MCF 10A (cell line): ENCODE measurements around the gene TENT4A. TPM values are rescaled to one million over a fixed set of nuclear protein-coding genes. Genes with fewer than 3 reads are reported as not detected.
A peak's percentile ranks its signal among the peaks of the same experiment; 100 is the strongest.
"Not testable (repeated sequence)": the region's sequence is repeated elsewhere in the genome, so short reads cannot be mapped to it uniquely, and the experiment has no call there.

Experiments used
- Bru-seq: library from RNA; stranded (reverse); fragments of 400-500 nt; gene quantifications from one replicate; lab custom pipeline; 2021; lab: Mats Ljungman, UMichigan
- BruChase-seq, 2 experiments: library from RNA; stranded (reverse); fragments of 400-500 nt; gene quantifications; one replicate each; lab custom pipeline; 2021; lab: Mats Ljungman, UMichigan
- BruUV-seq: library from RNA; stranded (reverse); fragments of 400-500 nt; replicated peaks from 2 replicates; lab custom pipeline; 2021; lab: Mats Ljungman, UMichigan
- CTCF ChIA-PET: fragments of 300-600 bp; sonication (Branson Sonifier 250); formaldehyde crosslinking; extraction: SDS; loops from one replicate; lab custom pipeline; 2021; ENCODE audit warnings: antibody characterized with exemption, inconsistent platforms; lab: Yijun Ruan, JAX
- POLR2A ChIA-PET: fragments of 300-600, 350-650 bp; sonication (Branson Sonifier 250); formaldehyde crosslinking; extraction: SDS; loops from one replicate; lab custom pipeline; 2020; ENCODE audit warnings: antibody characterized with exemption, inconsistent platforms; lab: Yijun Ruan, JAX
- DNase-seq: peaks from one replicate; pipeline ENCODE4 v3.0.0-alpha.2; 2018; ENCODE audit not compliant: unreplicated experiment
- H3K27ac Mint-ChIP-seq: one replicate; pipeline ENCODE4 v1.8.0; 2022; ENCODE audit warnings: mild to moderate bottlenecking, low read depth, mixed read lengths; ENCODE audit not compliant: unreplicated experiment
- H3K27me3 Mint-ChIP-seq: one replicate; pipeline ENCODE4 v1.8.0; 2022; ENCODE audit warnings: mixed read lengths; ENCODE audit not compliant: insufficient read depth, unreplicated experiment
- H3K36me3 Mint-ChIP-seq: one replicate; pipeline ENCODE4 v1.8.0; 2022; ENCODE audit warnings: mild to moderate bottlenecking, moderate library complexity, mixed read lengths; ENCODE audit not compliant: insufficient read depth, unreplicated experiment
- H3K4me1 Mint-ChIP-seq: one replicate; pipeline ENCODE4 v1.8.0; 2022; ENCODE audit warnings: mixed read lengths; ENCODE audit not compliant: insufficient read depth, unreplicated experiment
- H3K4me3 Mint-ChIP-seq: one replicate; pipeline ENCODE4 v1.8.0; 2022; ENCODE audit warnings: mild to moderate bottlenecking, moderate library complexity, mixed read lengths; ENCODE audit not compliant: unreplicated experiment
- H3K9me3 Mint-ChIP-seq: one replicate; pipeline ENCODE4 v1.8.0; 2022; ENCODE audit warnings: mixed read lengths; ENCODE audit not compliant: unreplicated experiment
- CTCF ChIP-seq: fragments of 200-600 bp; IDR thresholded peaks from one replicate; pipeline ENCODE4 v1.8.0; 2022; ENCODE audit warnings: antibody characterized with exemption, mild to moderate bottlenecking; ENCODE audit not compliant: unreplicated experiment
- intact Hi-C: fragments of 100-400 bp; cut with micrococcal nuclease; formaldehyde crosslinking; loops from 2 replicates; pipeline ENCODE4 v1.14.1; 2022
- long read RNA-seq: library from polyadenylated mRNA; stranded (forward); transcript quantifications from one replicate; pipeline ENCODE4 v2.0.0, GENCODE V29; 2022
- total RNA-seq: library from RNA; stranded (reverse); gene quantifications from 2 replicates; pipeline ENCODE4 v1.2.3, GENCODE V29; 2022

The TENT4A gene
- total RNA-seq (25.6 and 27.6 TPM in 2 replicates), Bru-seq, nascent RNA (percentile 85 among the genes with signal in this experiment), BruChase-seq, experiment 1, labeled RNA remaining after a 6-hour chase (percentile 87 among the genes with signal in this experiment), BruChase-seq, experiment 2, labeled RNA remaining after a 2-hour chase (percentile 94 among the genes with signal in this experiment)
- long read RNA-seq, full-length matches to known transcripts: 35 of 48 reads
- long read RNA-seq, partial matches to known transcripts: 8 of 48 reads
- long read RNA-seq, other reads (novel, unspliced or antisense): 5 of 48 reads

- no peaks in the 10 kb centered on the region for H3K27me3 Mint-ChIP-seq
- peak within 1 kb of the TSS; percentile 83 for H3K27ac Mint-ChIP-seq
- intact Hi-C loops: loop anchor here (5.0 kb wide), 1 partner anchor 36 kb away; no protein-coding TSS in a partner anchor
- no TSS peak for BruUV-seq
- peaks cover 30% of the 10 kb centered on the region for H3K4me1 Mint-ChIP-seq
- ChIA-PET CTCF (no interaction called here), POLR2A (interaction anchor here (0.6 to 2.7 kb wide), 11 partner anchors 9 to 1291 kb away, joined by 3 to 53 read pairs (median 4); partner anchors contain the start of genes ICE1, NSUN2 and SRD5A1)
- peaks cover 2% of the 10 kb centered on the region for H3K36me3 Mint-ChIP-seq
- H3K4me3 Mint-ChIP-seq: peak within 1 kb of the TSS; percentile 78
- no peak for DNase-seq
- TF ChIP-seq CTCF: no peak
- no peaks in the 10 kb centered on the region for H3K9me3 Mint-ChIP-seq
Observed at GRCh38 chr5:6713274-6714225, at the start of gene TENT4A. Gene TENT4A (plus strand): TSS chr5:6713432. CDS start chr5:6713984, 552 bp downstream.

GRCh38 chr5:6666762-6667161 is 46.5 kb upstream of the TENT4A start:
- intact Hi-C loops: no loop called here
- POLR2A ChIA-PET: interaction anchor here (0.6 to 1.0 kb wide), 2 partner anchors 31 to 59 kb away, joined by 3 read pairs; no protein-coding TSS in a partner anchor
- no peak overlapping the region for H3K27ac Mint-ChIP-seq

GRCh38 chr5:6667648-6668047 is 45.6 kb upstream of the TENT4A start:
- H3K4me3 Mint-ChIP-seq: no peak overlapping the region
- H3K4me1 Mint-ChIP-seq: no peaks in the 10 kb centered on the region
- H3K27ac Mint-ChIP-seq: no peak overlapping the region
- intact Hi-C loops: no loop called here
- H3K9me3 Mint-ChIP-seq: no peaks in the 10 kb centered on the region
- TF ChIP-seq CTCF: no peak
- peaks cover 23% of the 10 kb centered on the region for H3K36me3 Mint-ChIP-seq
- no peak for DNase-seq
- ChIA-PET POLR2A (interaction anchor here (0.8 to 1.0 kb wide), 2 partner anchors 28 to 32 kb away, joined by 3 to 4 read pairs; no protein-coding TSS in a partner anchor), CTCF (interaction anchor here (0.6 to 1.1 kb wide), 2 partner anchors 98 to 168 kb away, joined by 3 read pairs; no protein-coding TSS in a partner anchor)
- no peaks in the 10 kb centered on the region for H3K27me3 Mint-ChIP-seq
- BruUV-seq: no TSS peak

More at GRCh38 chr5:6666762-6667161, 46.5 kb upstream of the TENT4A start:
- no peaks in the 10 kb centered on the region for H3K27me3 Mint-ChIP-seq
- H3K4me1 Mint-ChIP-seq: no peaks in the 10 kb centered on the region
- H3K4me3 Mint-ChIP-seq: no peak overlapping the region
- no peaks in the 10 kb centered on the region for H3K9me3 Mint-ChIP-seq
- CTCF ChIA-PET: interaction anchor here (1.1 kb wide), 1 partner anchor 99 kb away, joined by 3 read pairs; no protein-coding TSS in a partner anchor
- H3K36me3 Mint-ChIP-seq: peaks cover 24% of the 10 kb centered on the region
- no peak for TF ChIP-seq CTCF
- no peak for DNase-seq
- no TSS peak for BruUV-seq

- H3K9me3 Mint-ChIP-seq, DNase-seq, H3K4me1 Mint-ChIP-seq, intact Hi-C loops, H3K27me3 Mint-ChIP-seq, BruUV-seq, H3K27ac Mint-ChIP-seq, CTCF ChIA-PET, H3K4me3 Mint-ChIP-seq: not testable (repeated sequence)
- POLR2A ChIA-PET: interaction anchor here (0.8 to 1.0 kb wide), 2 partner anchors 9 to 23 kb away, joined by 3 read pairs; no protein-coding TSS in a partner anchor
- peaks cover 27% of the 10 kb centered on the region for H3K36me3 Mint-ChIP-seq
Observed at GRCh38 chr5:6668717-6669116, 44.5 kb upstream of the TENT4A start.
